ENCODE results near the gene LRCH4. TPM values are rescaled to one million over a fixed set of nuclear protein-coding genes. Genes with fewer than 3 reads are reported as not detected.

The LRCH4 gene
- polyA plus RNA-seq, 6 donors from 2014 or later: 81.4 to 172 (median 106) TPM

GRCh38 chr7:100599911-100600729 lies 14.2 kb upstream of the LRCH4 start:
- Mint-ChIP-seq H3K36me3 (no peaks in the 10 kb centered on the region), H3K4me3 (peak overlapping the region in 1 of 8 donors; percentile 51), H3K4me1 (peaks cover 4 to 12% (median 12%) of the 10 kb centered on the region in 3 donors), H3K27ac (no peak overlapping the region), H3K9me3 (no peaks in the 10 kb centered on the region), H3K27me3 (peaks cover 0 to 19% (median 0%) of the 10 kb centered on the region in 3 donors)
- no peak for ATAC-seq (ENCODE audit: low read depth in 2 of 2)
- DNase-seq: no peak

DNA sequence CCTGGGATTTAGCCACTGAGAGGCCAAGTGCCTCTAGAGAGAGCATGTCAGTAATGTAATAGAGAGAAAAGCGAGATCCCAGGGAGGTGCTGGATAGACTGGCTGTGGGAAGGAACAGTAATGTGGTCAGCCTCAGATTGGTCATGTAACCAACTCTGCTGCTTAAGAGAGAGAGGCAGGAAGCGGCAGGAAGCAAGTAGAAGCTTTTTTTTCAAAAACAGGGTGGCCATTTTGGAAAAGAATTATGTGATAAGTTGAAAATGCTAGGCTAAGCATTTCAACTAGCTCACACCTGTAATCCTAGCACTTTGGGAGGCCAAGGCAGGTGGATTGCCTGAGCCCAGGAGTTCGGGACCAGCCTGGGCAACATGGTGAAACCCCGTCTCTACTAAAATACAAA lies 12.5 kb upstream of the LRCH4 start:
- H3K9me3 Mint-ChIP-seq: no peaks in the 10 kb centered on the region
- ATAC-seq (ENCODE audit: low read depth in 2 of 2) (no peak), DNase-seq (no peak)
- peaks cover 0 to 2% (median 0%) of the 10 kb centered on the region in 3 donors for H3K4me1 Mint-ChIP-seq
- H3K4me3 Mint-ChIP-seq: peak overlapping the region in 2 of 8 donors; percentile 7 to 12
- peak overlapping the region in 1 of 6 donors; percentile 58 for H3K27ac Mint-ChIP-seq
- peaks cover 0 to 32% (median 0%) of the 10 kb centered on the region in 3 donors for H3K27me3 Mint-ChIP-seq
- H3K36me3 Mint-ChIP-seq: no peaks in the 10 kb centered on the region

DNA sequence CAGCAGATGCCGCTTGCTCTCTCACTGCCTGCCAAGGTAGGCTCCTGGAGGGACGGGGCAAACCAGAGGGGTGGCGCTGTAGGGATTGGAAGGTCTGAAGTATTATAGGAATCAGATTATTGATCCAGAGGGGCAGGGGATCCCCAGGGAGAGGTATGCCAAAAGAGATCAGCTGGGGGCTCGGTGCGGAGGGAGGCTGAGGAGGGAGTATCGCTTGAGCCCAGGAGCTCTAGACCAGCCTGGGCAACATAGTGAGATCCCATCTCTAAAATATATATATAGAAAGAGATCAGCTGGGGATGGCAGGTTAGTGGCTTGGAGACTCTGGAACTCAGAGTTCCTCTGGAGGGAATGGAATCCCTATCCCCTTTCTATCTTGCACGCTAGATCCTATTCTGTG lies 9.3 kb upstream of the LRCH4 start:
- H3K36me3 Mint-ChIP-seq: no peaks in the 10 kb centered on the region
- peaks cover 8 to 47% (median 14%) of the 10 kb centered on the region in 3 donors for H3K27me3 Mint-ChIP-seq
- H3K4me3 Mint-ChIP-seq: no peak overlapping the region
- H3K27ac Mint-ChIP-seq: peak overlapping the region in 1 of 6 donors; percentile 5
- DNase-seq (no peak), ATAC-seq (ENCODE audit: low read depth in 2 of 2) (no peak)
- H3K4me1 Mint-ChIP-seq: peaks cover 0 to 2% (median 0%) of the 10 kb centered on the region in 3 donors
- no peaks in the 10 kb centered on the region for H3K9me3 Mint-ChIP-seq

- DNase-seq (no peak), ATAC-seq (ENCODE audit: low read depth in 2 of 2) (no peak)
- H3K27me3 Mint-ChIP-seq: peaks cover 11 to 50% (median 16%) of the 10 kb centered on the region in 3 donors
- H3K27ac Mint-ChIP-seq: no peak overlapping the region
- no peak overlapping the region for H3K4me3 Mint-ChIP-seq
- no peaks in the 10 kb centered on the region for H3K9me3 Mint-ChIP-seq
- H3K4me1 Mint-ChIP-seq: peaks cover under 1 to 11% (median 8%) of the 10 kb centered on the region in 3 donors
- H3K36me3 Mint-ChIP-seq: no peaks in the 10 kb centered on the region
Measured at GRCh38 chr7:100591596-100591995, 5.7 kb upstream of the LRCH4 start.

DNA sequence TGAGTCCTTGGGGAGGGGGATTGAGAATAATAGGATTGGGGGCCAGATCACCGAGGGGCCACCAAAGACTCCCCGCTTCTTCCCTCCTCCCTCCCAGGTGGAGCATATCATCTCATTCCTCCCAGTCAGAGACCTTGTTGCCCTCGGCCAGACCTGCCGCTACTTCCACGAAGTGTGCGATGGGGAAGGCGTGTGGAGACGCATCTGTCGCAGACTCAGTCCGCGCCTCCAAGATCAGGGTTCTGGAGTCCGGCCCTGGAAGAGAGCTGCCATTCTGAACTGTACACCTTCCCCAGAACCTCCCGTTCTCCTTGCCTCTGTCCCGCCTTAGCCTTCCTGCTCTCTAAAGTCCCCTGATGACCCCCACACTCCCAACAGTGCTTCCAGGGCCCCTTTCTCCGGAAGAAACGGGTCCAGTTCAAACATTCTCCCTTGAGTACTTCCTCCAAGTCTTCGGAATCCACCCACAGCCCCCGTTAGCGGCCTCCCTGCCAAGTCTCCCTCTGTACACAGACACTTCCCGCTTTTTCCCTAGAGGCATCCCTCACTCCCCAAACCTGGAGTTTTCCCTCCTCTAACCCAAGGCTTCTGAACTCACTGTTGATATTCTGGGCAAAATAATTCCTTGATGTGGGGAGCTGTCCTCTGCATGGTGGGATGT lies 4.3 kb upstream of the LRCH4 start:
- Mint-ChIP-seq H3K27me3 (peaks cover 11 to 48% (median 16%) of the 10 kb centered on the region in 3 donors), H3K36me3 (no peaks in the 10 kb centered on the region), H3K9me3 (no peaks in the 10 kb centered on the region), H3K4me3 (peak overlapping the region in 1 of 8 donors; percentile 24), H3K4me1 (peaks cover 8 to 14% (median 14%) of the 10 kb centered on the region in 3 donors), H3K27ac (no peak overlapping the region)
- no peak for ATAC-seq (ENCODE audit: low read depth in 2 of 2)
- DNase-seq: no peak

- Mint-ChIP-seq H3K27ac (no peak overlapping the region), H3K9me3 (no peaks in the 10 kb centered on the region), H3K4me3 (no peak overlapping the region), H3K27me3 (peaks cover 11 to 41% (median 16%) of the 10 kb centered on the region in 3 donors), H3K4me1 (peaks cover 15 to 22% (median 22%) of the 10 kb centered on the region in 3 donors), H3K36me3 (no peaks in the 10 kb centered on the region)
- ATAC-seq (ENCODE audit: low read depth in 2 of 2) (no peak), DNase-seq (no peak)
Measured at GRCh38 chr7:100589341-100589947, 3.5 kb upstream of the LRCH4 start.

DNA sequence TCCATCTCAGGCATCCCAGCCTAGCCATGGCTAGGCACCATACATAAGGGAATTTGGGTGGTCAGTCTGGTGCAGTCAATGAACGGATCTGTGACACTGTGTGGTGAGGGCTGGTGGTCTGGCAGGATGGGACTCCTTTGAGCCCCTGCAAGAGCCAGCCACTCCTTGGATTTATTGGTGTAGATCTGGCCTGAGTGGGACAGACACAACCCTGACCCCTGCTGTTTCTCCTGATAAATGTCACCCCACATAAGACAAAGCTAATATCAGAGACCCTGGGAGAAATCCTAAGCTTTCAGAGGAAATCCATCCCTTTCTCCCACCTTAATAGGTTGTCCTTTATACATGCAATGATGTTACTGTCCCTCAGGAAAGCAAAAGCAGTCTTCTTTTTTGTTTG lies 2.5 kb upstream of the LRCH4 start:
- peaks cover 11 to 33% (median 16%) of the 10 kb centered on the region in 3 donors for H3K27me3 Mint-ChIP-seq

DNA sequence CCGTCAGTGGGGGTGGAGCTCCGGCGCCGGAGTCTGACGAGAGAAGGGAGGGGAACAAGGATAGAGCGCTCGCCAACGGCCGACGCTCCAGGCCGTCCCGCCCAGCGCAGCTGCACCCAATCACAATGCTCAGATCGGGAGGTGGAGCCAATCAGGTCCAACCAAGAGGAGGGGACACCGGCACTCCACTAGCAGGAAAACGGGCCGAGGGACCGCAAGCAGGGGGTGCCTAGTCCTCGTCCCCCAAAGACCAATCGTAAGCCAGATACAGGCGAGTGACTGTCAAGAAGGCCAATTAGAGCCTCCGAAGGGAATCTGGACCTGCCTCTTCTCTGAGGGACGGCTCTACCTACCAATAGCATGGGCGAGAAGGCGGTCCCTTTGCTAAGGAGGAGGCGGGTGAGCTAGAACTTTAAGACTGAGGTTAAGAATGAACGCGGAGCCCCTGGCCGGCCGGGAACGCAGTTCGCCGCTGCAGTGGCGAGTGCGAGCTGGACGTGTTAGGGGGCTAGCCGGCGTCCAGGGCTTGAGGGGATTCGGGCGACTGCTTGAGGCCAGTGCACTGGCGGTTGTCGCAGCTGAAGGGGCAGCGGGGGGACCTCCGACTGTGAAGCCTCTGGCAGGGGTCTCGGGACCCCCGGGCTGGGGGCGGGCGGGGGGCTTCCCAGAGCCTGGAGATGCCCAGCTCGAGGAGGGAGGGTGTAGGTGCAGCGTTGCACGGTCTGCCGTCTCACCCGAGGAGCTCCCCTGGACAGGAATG lies 517 bp upstream of the LRCH4 start, which contains the start of gene FBXO24:
TSS of gene FBXO24 (plus strand) at position 63 of the 760 bp plus-strand sequence. CDS start at position 361, 298 bp downstream.
- Mint-ChIP-seq H3K27ac (peak within 1 kb of the TSS; percentile 39 to 100 (median 98)), H3K27me3 (peaks cover 5 to 19% (median 8%) of the 10 kb centered on the region in 3 donors), H3K4me1 (peaks cover 35 to 45% (median 44%) of the 10 kb centered on the region in 3 donors)

More for the DNA sequence above, 2.5 kb upstream of the LRCH4 start:
- H3K4me1 Mint-ChIP-seq: peaks cover 25 to 32% (median 29%) of the 10 kb centered on the region in 3 donors
- no peak for DNase-seq
- no peaks in the 10 kb centered on the region for H3K9me3 Mint-ChIP-seq
- ATAC-seq (ENCODE audit: low read depth in 2 of 2): no peak
- H3K4me3 Mint-ChIP-seq: peak overlapping the region in 6 of 8 donors; percentile 51 to 97 (median 68)
- H3K27ac Mint-ChIP-seq: no peak overlapping the region
- no peaks in the 10 kb centered on the region for H3K36me3 Mint-ChIP-seq

GRCh38 chr7:100584683-100585510 lies 1.0 kb downstream of the LRCH4 start:
- Mint-ChIP-seq H3K36me3 (no peaks in the 10 kb centered on the region), H3K4me1 (peaks cover 35 to 46% (median 44%) of the 10 kb centered on the region in 3 donors), H3K9me3 (no peaks in the 10 kb centered on the region), H3K27me3 (peaks cover 0 to 7% (median 0%) of the 10 kb centered on the region in 3 donors), H3K4me3 (peak overlapping the region; percentile 95 to 99 (median 97)), H3K27ac (peak overlapping the region; percentile 39 to 100 (median 98))
- ATAC-seq (ENCODE audit: low read depth in 2 of 2) (no peak), DNase-seq (no peak)

More for the DNA sequence above, 517 bp upstream of the LRCH4 start, which contains the start of gene FBXO24:
- no peaks in the 10 kb centered on the region for H3K9me3 Mint-ChIP-seq
- ATAC-seq (ENCODE audit: low read depth in 2 of 2): peak; percentile 78
- peak; percentile 99 for DNase-seq
- no peaks in the 10 kb centered on the region for H3K36me3 Mint-ChIP-seq
- peak within 1 kb of the TSS; percentile 95 to 99 (median 97) for H3K4me3 Mint-ChIP-seq

DNA sequence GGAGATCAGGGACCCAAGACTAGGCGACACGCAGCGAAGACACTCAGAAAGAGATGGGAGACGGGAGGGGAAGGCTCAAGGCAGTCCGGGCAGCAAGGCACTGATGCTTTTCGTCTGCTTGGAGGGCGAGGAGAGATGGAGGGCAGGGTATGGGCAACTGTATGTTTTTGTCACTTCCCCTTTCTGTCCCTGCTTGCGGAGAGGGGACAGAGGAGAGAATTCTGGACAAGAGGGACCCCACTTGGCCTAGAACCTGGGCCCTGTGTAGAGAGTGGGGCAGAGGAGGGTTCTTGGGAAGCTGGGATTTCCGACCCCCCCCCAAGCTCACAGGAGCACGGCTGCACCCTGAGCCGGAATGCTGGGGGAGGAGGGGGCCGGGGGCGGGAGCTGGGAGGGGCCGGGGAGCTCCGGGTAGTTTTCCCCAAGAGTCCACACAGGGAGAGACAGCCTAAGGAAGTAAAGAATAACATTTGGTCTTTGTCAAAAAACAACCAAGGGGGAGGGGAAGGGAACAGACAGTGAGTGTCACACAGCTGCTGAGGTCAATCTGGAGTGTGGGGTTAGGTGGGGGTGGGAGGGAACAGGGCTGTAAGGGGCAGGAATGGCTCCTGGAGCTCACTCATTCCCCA lies 1.8 kb downstream of the LRCH4 start:
- H3K36me3 Mint-ChIP-seq: no peaks in the 10 kb centered on the region
- H3K4me3 Mint-ChIP-seq: peak overlapping the region; percentile 95 to 99 (median 97)
- peak overlapping the region; percentile 95 to 100 (median 98) for H3K27ac Mint-ChIP-seq
- no peaks in the 10 kb centered on the region for H3K9me3 Mint-ChIP-seq
- H3K4me1 Mint-ChIP-seq: peaks cover 35 to 50% (median 44%) of the 10 kb centered on the region in 3 donors
- no peak for DNase-seq
- ATAC-seq (ENCODE audit: low read depth in 2 of 2): no peak
- H3K27me3 Mint-ChIP-seq: no peaks in the 10 kb centered on the region

- ATAC-seq (ENCODE audit: low read depth in 2 of 2): peak; percentile 5 to 7
- Mint-ChIP-seq H3K27me3 (no peaks in the 10 kb centered on the region), H3K4me1 (peaks cover 35 to 49% (median 49%) of the 10 kb centered on the region in 3 donors), H3K36me3 (no peaks in the 10 kb centered on the region), H3K27ac (peak overlapping the region; percentile 95 to 100 (median 98)), H3K9me3 (no peaks in the 10 kb centered on the region), H3K4me3 (peak overlapping the region; percentile 95 to 99 (median 97))
- peak; percentile 77 for DNase-seq
Measured at GRCh38 chr7:100583132-100584053, 2.5 kb downstream of the LRCH4 start.
